Loucy (cell line): ENCODE data around the gene NFATC4.
"Not testable (repeated sequence)": the region's sequence is repeated elsewhere in the genome, so short reads cannot be mapped to it uniquely, and the experiment has no call there.

ENCODE experiments used
- CTCF ChIP-seq: fragments of 200-600 bp; sonication (generic); conservative IDR thresholded peaks from 2 replicates; pipeline ENCODE4 v1.5.1; 2014; ENCODE audit warnings: mild to moderate bottlenecking, antibody characterized with exemption, low read length
- EZH2phosphoT487 ChIP-seq: fragments of 200-600 bp; IDR thresholded peaks from 2 replicates; pipeline ENCODE4 v1.6.1; 2018; ENCODE audit warnings: antibody characterized with exemption, mild to moderate bottlenecking, moderate library complexity, borderline replicate concordance

GRCh38 chr14:24387579-24387978 is 19.6 kb downstream of the NFATC4 start:
- TF ChIP-seq CTCF, EZH2phosphoT487: not testable (repeated sequence)
